NCI-H1105 treated with DMSO at 0.1 percent for 48 hours (cell line): ENCODE data around the gene NAA30.
A peak's percentile ranks its signal among the peaks of the same experiment; 100 is the strongest.
"Not testable (repeated sequence)": the region's sequence is repeated elsewhere in the genome, so short reads cannot be mapped to it uniquely, and the experiment has no call there.

Experiments
- DNase-seq: peaks from one replicate; lab custom pipeline; 2025; lab: John Stamatoyannopoulos, UW

The NAA30 gene

GRCh38 chr14:57390037-57390805, at the start of gene NAA30:
Gene NAA30 (plus strand): TSS chr14:57390586. CDS start chr14:57390958, 372 bp downstream.
- DNase-seq: peak; percentile 96

DNA sequence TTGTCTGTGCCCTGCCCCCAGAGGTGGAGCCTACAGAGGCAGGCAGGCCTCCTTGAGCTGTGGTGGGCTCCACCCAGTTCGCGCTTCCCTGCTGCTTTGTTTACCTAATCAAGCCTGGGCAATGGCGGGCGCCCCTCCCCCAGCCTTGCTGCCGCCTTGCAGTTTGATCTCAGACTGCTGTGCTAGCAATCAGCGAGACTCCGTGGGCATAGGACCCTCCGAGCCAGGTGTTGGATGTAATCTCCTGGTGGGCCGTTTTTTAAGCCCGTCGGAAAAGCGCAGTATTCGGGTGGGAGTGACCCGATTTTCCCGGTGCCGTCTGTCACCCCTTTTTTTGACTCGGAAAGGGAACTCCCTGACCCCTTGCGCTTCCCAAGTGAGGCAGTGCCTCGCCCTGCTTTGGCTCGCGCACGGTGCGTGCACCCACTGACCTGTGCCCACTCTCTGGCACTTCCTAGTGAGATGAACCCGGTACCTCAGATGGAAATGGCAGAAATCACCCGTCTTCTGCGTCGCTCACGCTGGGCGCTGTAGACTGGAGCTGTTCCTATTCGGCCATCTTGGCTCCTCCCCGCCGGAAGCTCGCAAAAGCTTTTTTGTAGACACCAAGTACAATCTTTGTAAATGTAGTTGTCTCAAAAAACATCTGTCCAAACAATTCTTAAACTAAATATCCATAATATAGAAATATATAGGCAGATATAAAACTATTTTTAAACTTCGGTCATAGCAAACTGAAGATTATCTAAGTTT, 46.7 kb upstream of the NAA30 start:
- not testable (repeated sequence) for DNase-seq

GRCh38 chr14:57345106-57345505, 45.3 kb upstream of the NAA30 start:
- no peak for DNase-seq

DNA sequence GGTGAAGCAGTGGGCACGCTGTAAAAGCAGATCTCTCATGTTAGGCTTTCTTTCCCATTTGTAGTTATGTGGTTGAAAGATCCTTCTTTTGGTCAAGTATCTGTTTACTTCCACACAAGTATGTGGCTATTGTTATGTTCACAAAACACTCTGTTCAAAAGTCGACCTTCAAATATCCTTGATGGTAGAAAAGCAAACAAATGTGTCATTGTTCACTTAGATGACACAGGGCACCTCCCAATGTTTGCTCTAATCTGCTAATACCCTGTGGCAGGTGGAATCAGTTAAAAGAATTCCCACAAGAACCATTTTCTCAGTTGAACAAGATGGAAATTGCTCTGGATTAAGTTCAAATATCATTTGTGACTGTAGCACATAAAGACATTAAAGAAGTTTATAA, 43.6 kb upstream of the NAA30 start:
- DNase-seq: peak; percentile 17

GRCh38 chr14:57352396-57353170, 37.8 kb upstream of the NAA30 start:
- no peak for DNase-seq

DNA sequence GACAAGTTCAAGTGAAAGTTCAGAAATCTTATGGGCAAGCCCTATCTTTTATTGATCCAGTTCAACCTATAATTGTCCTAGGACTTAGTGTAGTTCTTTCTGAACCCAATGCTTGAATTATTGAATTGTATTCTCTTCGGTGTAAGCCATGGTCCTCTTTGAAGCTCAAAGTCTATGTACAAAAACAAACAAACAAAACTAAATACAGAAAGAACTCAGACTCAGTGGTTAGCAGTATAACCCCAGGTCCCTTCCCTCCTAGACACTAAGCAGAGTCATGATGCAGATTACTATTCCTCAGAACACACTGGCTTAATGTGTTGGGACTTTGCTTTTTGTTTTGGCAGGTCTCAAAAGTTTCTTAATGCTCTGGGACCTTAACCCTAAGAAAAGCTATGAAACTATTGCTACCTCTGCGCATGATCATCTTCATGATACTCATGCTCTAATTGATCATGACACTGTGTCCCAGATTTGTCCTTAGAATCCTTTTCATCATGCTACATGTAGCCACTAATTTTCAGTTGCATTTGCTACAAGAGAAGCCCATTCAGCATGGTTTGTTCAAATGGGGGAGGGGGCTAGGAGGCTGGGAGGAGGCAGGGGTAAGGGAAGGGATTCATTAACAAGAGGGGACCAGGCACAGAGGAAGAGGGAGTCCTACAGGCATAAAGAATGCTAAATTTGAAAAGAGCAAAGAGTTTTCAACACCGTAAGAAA, 35.1 kb upstream of the NAA30 start:
- DNase-seq: no peak

GRCh38 chr14:57362361-57362760, 28.0 kb upstream of the NAA30 start:
- no peak for DNase-seq

DNA sequence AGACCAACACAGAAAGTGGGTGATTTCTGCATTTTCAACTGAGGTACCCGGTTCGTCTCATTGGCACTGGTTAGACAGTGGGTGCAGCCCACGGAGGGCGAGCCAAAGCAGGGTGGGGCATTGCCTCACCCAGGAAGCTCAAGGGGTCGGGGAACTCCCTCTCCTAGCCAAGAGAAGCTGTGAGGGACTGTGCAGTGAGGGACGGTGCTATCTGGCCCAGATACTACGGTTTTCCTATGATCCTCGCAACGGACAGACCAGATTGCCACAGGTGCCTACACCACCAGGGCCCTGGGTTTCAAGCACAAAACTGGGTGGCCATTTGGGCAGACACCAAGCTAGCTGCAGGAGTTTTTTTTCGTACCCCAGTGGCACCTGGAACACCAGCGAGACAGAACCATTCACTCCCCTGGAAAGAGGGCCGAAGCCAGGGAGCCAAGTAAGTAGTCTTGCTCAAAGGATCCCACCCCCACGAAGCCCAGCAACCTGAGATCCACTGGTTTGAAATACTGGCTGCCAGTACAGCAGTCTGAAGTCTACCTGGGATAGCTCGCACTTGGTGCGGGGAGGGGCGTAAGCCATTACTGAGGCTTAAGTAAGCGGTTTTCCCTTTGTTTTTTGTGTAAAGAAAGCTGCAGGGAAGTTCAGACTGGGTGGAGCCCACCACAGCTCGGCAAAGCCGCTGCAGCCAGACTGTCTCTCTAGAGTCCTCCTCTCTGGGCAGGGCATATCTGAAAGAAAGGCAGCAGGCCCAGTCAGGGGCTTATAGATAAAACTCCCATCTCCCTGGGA, 25.5 kb upstream of the NAA30 start:
- DNase-seq: no peak

DNA sequence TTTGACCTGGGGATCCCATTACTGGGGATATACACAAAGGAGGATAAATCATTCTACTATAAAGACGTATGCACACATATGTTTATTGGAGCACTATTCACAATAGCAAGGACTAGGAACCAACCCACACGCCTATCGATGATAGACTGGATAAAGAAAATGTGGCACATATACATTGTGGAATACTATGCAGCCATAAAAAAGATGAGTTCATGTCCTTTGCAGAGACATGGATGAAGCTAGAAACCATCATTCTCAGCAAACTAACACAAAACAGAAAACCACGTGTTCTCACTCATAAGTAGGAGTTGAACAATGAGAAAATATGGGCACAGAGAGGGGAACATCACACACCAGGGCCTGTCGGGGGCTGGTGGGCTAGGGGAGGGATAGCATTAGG, 20.2 kb upstream of the NAA30 start:
- not testable (repeated sequence) for DNase-seq

GRCh38 chr14:57371013-57371412, 19.4 kb upstream of the NAA30 start:
- DNase-seq: no peak

GRCh38 chr14:57375156-57375555, 15.2 kb upstream of the NAA30 start:
- no peak for DNase-seq

GRCh38 chr14:57378661-57379060, 11.7 kb upstream of the NAA30 start:
- peak; percentile 9 for DNase-seq

DNA sequence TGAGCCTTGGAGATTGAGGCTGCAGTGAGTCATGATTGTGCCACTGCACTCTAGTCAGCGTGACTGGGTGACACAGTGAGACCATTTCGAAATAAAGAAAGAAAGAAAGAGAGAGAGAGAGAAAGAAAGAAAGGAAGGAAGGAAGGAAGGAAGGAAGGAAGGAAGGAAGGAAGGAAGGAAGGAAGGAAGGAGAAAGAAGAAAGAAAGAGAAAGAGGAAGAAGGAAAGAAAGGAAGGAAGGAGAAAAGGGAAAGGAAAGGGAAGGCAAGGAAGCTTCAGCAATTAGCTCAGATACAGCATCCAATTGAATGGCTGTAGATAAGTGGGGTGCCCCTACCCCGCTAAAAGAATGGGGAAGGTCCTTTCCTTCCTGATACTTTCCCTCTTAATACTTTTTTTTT, 9.5 kb upstream of the NAA30 start:
- no peak for DNase-seq

- no peak for DNase-seq
Measured at GRCh38 chr14:57382283-57382682, 8.1 kb upstream of the NAA30 start.

DNA sequence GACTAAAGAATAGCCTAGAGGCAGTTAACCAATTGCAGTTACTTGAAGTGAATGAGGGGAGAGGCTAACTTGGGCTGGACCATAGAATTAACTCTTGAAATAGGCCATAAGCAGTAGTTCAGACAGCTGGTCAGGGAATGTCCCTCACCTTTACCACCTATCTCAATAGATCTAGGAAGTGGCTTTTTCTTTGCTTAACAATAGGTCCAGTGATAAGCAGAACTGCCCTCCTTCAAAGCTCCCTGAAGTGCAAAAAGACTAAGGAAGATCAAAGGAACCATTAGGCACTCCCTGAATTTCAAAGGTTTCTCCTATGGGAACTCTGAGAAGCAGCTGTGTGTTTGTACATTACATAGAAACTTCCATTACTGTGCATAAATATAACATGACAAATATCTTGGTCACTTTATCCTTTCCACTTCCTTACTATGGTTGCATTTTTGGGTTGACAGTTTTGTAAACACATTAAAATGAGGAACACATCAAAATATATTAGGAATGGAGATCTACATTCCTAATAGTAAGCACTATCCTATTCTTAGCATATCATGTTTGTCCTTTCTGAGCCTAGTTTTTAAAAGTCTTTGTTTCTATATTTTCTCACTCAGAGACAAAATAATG, 7.2 kb upstream of the NAA30 start:
- DNase-seq: no peak

DNA sequence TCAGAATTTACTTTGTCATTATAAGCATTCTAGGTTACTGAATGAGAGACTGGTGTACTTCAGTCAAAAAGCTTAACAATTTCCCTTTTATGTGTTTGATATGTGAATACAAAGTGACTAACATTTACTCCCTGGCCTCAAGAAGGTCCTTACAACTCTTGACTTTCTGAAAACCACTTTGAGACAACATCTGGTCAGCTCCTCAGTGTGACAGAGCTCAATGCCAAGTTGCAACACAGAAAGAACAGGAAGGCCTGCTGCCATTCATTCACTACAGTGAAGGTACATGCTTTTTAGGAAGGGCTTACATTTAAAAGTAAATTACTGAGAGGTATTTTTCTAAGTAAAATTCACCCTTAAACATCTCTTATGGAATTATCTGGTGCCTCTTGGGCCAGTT, 2.3 kb upstream of the NAA30 start:
- DNase-seq: no peak

DNA sequence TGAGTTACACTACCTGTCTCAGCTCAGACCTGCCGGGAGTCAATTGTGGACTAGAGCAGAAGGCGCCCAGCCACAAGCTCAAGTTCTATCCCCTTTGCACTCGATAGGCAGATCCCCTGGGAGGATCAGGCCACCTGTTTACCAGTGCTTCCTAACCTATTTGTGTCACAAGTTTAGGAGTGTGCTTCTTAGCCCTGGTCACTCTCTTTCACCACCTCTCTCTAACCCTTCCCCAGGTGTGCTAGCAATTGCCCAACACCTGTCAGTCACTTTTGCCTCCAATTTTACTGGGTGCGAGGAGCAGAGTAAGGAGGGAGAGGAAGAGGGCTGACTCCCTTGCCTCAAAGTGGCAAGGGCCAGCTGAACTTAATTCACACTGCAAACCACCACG, 745 bp upstream of the NAA30 start:
- peak; percentile 53 for DNase-seq

GRCh38 chr14:57390806-57391516, 575 bp downstream of the NAA30 start:
- DNase-seq: peak; percentile 35

- peak; percentile 46 for DNase-seq
Measured at GRCh38 chr14:57391517-57392195, 1.3 kb downstream of the NAA30 start.
